GM18517 (cell line): ENCODE data around the gene SLC35G3.
"Not testable (repeated sequence)": the region's sequence is repeated elsewhere in the genome, so short reads cannot be mapped to it uniquely, and the experiment has no call there.

Experiments
- ATAC-seq: cut with Tn5 transposase; IDR thresholded peaks from one replicate; pipeline ENCODE4 v1.9.1; 2021; ENCODE audit warnings: mild to moderate bottlenecking, moderate library complexity; ENCODE audit not compliant: unreplicated experiment

Gene SLC35G3

GRCh38 chr17:35212668-35213067, 18.5 kb upstream of the SLC35G3 start:
- ATAC-seq, result no peak

- ATAC-seq, result no peak
Measured at GRCh38 chr17:35210741-35211140, 16.5 kb upstream of the SLC35G3 start.

GRCh38 chr17:35202582-35202981, 8.4 kb upstream of the SLC35G3 start:
- ATAC-seq, result not testable (repeated sequence)

- not testable (repeated sequence) for ATAC-seq
Measured at GRCh38 chr17:35195062-35195461, 869 bp upstream of the SLC35G3 start.

GRCh38 chr17:35192708-35193107, 1.5 kb downstream of the SLC35G3 start:
- ATAC-seq, result no peak

GRCh38 chr17:35191001-35191695, 3.0 kb downstream of the SLC35G3 start:
- ATAC-seq, result no peak

GRCh38 chr17:35189291-35189690, 4.9 kb downstream of the SLC35G3 start:
- no peak for ATAC-seq

GRCh38 chr17:35188111-35188510, 6.1 kb downstream of the SLC35G3 start:
- no peak for ATAC-seq

GRCh38 chr17:35187481-35187880, 6.7 kb downstream of the SLC35G3 start:
- ATAC-seq, result no peak

GRCh38 chr17:35185849-35186248, 8.3 kb downstream of the SLC35G3 start:
- no peak for ATAC-seq

GRCh38 chr17:35184274-35184673, 9.9 kb downstream of the SLC35G3 start:
- no peak for ATAC-seq

- ATAC-seq, result no peak
Measured at GRCh38 chr17:35183332-35183731, 10.9 kb downstream of the SLC35G3 start.

GRCh38 chr17:35179379-35179778, 14.8 kb downstream of the SLC35G3 start:
- not testable (repeated sequence) for ATAC-seq

- ATAC-seq, result no peak
Measured at GRCh38 chr17:35176897-35177296, 17.3 kb downstream of the SLC35G3 start.

- ATAC-seq, result no peak
Measured at GRCh38 chr17:35175638-35176415, 18.4 kb downstream of the SLC35G3 start.

GRCh38 chr17:35174835-35175334, 19.3 kb downstream of the SLC35G3 start:
- ATAC-seq, result no peak

- not testable (repeated sequence) for ATAC-seq
Measured at GRCh38 chr17:35172321-35172720, 21.9 kb downstream of the SLC35G3 start.

- ATAC-seq, result no peak
Measured at GRCh38 chr17:35171834-35172233, 22.4 kb downstream of the SLC35G3 start.

GRCh38 chr17:35170968-35171771, 23.0 kb downstream of the SLC35G3 start:
- ATAC-seq, result no peak

- ATAC-seq, result no peak
Measured at GRCh38 chr17:35169835-35170363, 24.3 kb downstream of the SLC35G3 start.

GRCh38 chr17:35167666-35168065, 26.5 kb downstream of the SLC35G3 start:
- ATAC-seq, result no peak
